Lower leg skin (tissue), 4 donors: ENCODE measurements around the gene ZNF350. TPM values are rescaled to one million over a fixed set of nuclear protein-coding genes. Genes with fewer than 3 reads are reported as not detected.

Source experiments
- DNase-seq, 2 donors: peaks; one replicate each; pipeline ENCODE4 v3.0.0-alpha.2; 2019; ENCODE audit warnings: low spot score in 2 of 2
- H3K4me3 ChIP-seq: fragments of 200-600 bp; sonication (generic); 2 replicates; pipeline ENCODE4 v1.5.1; 2017; ENCODE audit warnings: mild to moderate bottlenecking, low read depth; ENCODE audit not compliant: poor library complexity, severe bottlenecking
- POLR2A ChIP-seq, 2 donors: fragments of 450-650 bp; IDR thresholded peaks; one replicate each; pipeline ENCODE4 v1.6.1; 2016 to 2017; ENCODE audit warnings: antibody characterized with exemption in 2 of 2, mild to moderate bottlenecking in 1 of 2, moderate library complexity in 1 of 2
- WGBS, 2 donors: methylation state at CpG; one replicate each; pipeline ENCODE4 v1.1.5; 2018; 5-methylcytosine and 5-hydroxymethylcytosine counted together
- intact Hi-C: fragments of 100-400 bp; cut with DNase I; formaldehyde crosslinking; loops from one replicate; pipeline ENCODE4 v1.15.0; 2023; ENCODE audit warnings: low total_unique reads
- total RNA-seq, 4 donors: library from RNA; depleted of rRNA; stranded (reverse); fragments of >200 nt; gene quantifications; one replicate each; pipeline ENCODE4 v1.1.0, GENCODE V29; 2016
- TF ChIP-seq, protein P1 (sequence below), 3 donors: fragments of 450-650 bp; IDR thresholded peaks; one replicate each; pipeline ENCODE4 v1.5.1; 2016; ENCODE audit warnings: antibody characterized with exemption in 3 of 3, mild to moderate bottlenecking in 3 of 3, moderate library complexity in 2 of 3

The ZNF350 gene
- total RNA-seq, 4 donors from 2014 or later: 7.3 to 21.9 (median 12.1) TPM

GRCh38 chr19:51919606-51920005 lies 67.0 kb downstream of the ZNF350 start:
- intact Hi-C loops: loop anchor here (10.0 kb wide), 1 partner anchor 65 kb away; the partner anchor contains the start of gene ZNF350
- no peak overlapping the region for H3K4me3 ChIP-seq
- TF ChIP-seq, protein P1, sequence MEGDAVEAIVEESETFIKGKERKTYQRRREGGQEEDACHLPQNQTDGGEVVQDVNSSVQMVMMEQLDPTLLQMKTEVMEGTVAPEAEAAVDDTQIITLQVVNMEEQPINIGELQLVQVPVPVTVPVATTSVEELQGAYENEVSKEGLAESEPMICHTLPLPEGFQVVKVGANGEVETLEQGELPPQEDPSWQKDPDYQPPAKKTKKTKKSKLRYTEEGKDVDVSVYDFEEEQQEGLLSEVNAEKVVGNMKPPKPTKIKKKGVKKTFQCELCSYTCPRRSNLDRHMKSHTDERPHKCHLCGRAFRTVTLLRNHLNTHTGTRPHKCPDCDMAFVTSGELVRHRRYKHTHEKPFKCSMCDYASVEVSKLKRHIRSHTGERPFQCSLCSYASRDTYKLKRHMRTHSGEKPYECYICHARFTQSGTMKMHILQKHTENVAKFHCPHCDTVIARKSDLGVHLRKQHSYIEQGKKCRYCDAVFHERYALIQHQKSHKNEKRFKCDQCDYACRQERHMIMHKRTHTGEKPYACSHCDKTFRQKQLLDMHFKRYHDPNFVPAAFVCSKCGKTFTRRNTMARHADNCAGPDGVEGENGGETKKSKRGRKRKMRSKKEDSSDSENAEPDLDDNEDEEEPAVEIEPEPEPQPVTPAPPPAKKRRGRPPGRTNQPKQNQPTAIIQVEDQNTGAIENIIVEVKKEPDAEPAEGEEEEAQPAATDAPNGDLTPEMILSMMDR (IDR thresholded peaks at IDR 0.05): no peak
- no peak for TF ChIP-seq POLR2A (IDR thresholded peaks at IDR 0.05)
- DNase-seq: no peak
- WGBS, 2 donors: 79 to 88% methylated on average over 3 of the region's 3 CpGs

GRCh38 chr19:51916167-51916566 lies 70.5 kb downstream of the ZNF350 start:
- no peak for DNase-seq
- TF ChIP-seq, protein P1 (IDR thresholded peaks at IDR 0.05): no peak
- TF ChIP-seq POLR2A (IDR thresholded peaks at IDR 0.05): no peak
- 80 to 84% methylated on average over 1 of the region's 1 CpG for WGBS, 2 donors
- H3K4me3 ChIP-seq: no peak overlapping the region
- intact Hi-C loops: no loop called here

DNA sequence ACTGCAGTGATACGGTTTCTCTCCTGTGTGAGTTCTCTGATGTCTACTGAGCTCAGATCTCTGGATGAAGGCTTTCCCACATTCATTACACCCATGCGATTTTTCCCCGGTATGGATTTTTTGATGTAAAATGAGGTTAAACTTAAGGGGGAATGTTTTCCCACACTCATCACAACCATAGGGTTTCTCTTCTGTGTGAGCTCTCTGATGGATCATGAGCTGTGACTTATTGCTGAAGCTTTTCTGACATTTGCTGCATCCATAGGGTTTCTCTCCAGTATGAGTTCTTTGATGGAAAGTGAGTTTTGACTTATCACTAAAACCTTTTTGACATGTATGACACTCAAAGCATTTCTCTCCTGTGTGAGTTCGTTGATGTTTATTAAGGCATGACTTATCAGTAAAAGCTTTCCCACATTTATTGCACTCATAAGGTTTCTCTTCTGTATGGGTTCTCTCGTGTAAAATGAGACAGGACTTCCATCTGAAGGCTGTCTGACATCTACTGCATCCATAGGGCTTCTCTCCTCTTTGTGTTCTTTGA lies 71.2 kb downstream of the ZNF350 start:
- DNase-seq: no peak
- no peak overlapping the region for H3K4me3 ChIP-seq
- TF ChIP-seq, protein P1 (IDR thresholded peaks at IDR 0.05): no peak
- no peak for TF ChIP-seq POLR2A (IDR thresholded peaks at IDR 0.05)
- intact Hi-C loops: no loop called here
- WGBS, 2 donors: 80 to 81% methylated on average over 5 of the region's 5 CpGs

Other genes with a start within 250 kb of the ZNF350 start
- 1 to 10 TPM; 1.7 to 7.6 (median 4.1) TPM for gene FPR1, start 235.0 kb downstream of the ZNF350 start, total RNA-seq
- under 1 TPM in 2 of 4 donors, not detected in 2; 0.13 to 0.34 TPM for gene FPR2, start 225.7 kb downstream of the ZNF350 start, total RNA-seq
- 1 to 10 TPM; 2.2 to 3.9 (median 2.4) TPM for gene FPR3, start 191.7 kb downstream of the ZNF350 start, total RNA-seq
- 10 to 100 TPM in 3 of 4 donors, 1 to 10 TPM in 1; 6.7 to 20.5 (median 18.6) TPM for gene ZNF577, start 98.9 kb downstream of the ZNF350 start, total RNA-seq
- gene ZNF649, start 81.8 kb downstream of the ZNF350 start, total RNA-seq: 10 to 100 TPM in 3 of 4 donors, 1 to 10 TPM in 1; 8.6 to 34.3 (median 13.2) TPM
- gene ZNF613, start 59.4 kb downstream of the ZNF350 start, total RNA-seq: 10 to 100 TPM in 1 of 4 donors, 1 to 10 TPM in 3; 3.6 to 17.2 (median 7.0) TPM
- gene ZNF615, start 21.4 kb upstream of the ZNF350 start, total RNA-seq: 10 to 100 TPM; 10.6 to 19.2 (median 16.3) TPM
- gene ZNF614, start 41.5 kb upstream of the ZNF350 start, total RNA-seq: 1 to 10 TPM; 3.9 to 6.4 (median 4.3) TPM
- 10 to 100 TPM in 2 of 4 donors, 1 to 10 TPM in 2; 8.2 to 20.7 (median 11.2) TPM for gene ZNF432, start 62.0 kb upstream of the ZNF350 start, total RNA-seq
- gene ZNF841, start 108.9 kb upstream of the ZNF350 start, total RNA-seq: 10 to 100 TPM; 15.0 to 34.1 (median 19.3) TPM
- 10 to 100 TPM in 2 of 4 donors, 1 to 10 TPM in 2; 7.8 to 12.6 (median 9.8) TPM for gene ZNF616, start 153.1 kb upstream of the ZNF350 start, total RNA-seq
- 10 to 100 TPM; 15.3 to 35.3 (median 24.7) TPM for gene ZNF836, start 184.8 kb upstream of the ZNF350 start, total RNA-seq
- 100 to 1,000 TPM; 200 to 226 (median 224) TPM for gene PPP2R1A, start 203.2 kb upstream of the ZNF350 start, total RNA-seq